Suprapubic skin (tissue), 4 donors: Measurements from ENCODE around the gene ADSS2.

Experiments used
- POLR2A ChIP-seq, 2 donors: fragments of 450-650 bp; IDR thresholded peaks; one replicate each; pipeline ENCODE4 v1.6.1; 2017; ENCODE audit warnings: antibody characterized with exemption in 2 of 2, mild to moderate bottlenecking in 2 of 2, moderate library complexity in 2 of 2
- POLR2AphosphoS5 ChIP-seq, 3 donors: sonication (generic); formaldehyde crosslinking; IDR thresholded peaks; one replicate each; pipeline ENCODE4 v1.6.1; 2017; ENCODE audit warnings: antibody characterized with exemption in 3 of 3
- TF ChIP-seq, protein P1 (sequence below), 2 donors: fragments of 200-600 bp in 1 of 2; fragments of 450-650 bp in 1 of 2; sonication (generic) in 1 of 2; IDR thresholded peaks; one replicate each; pipeline ENCODE4 v1.5.1; 2016 to 2019; ENCODE audit warnings: antibody characterized with exemption in 2 of 2, mild to moderate bottlenecking in 1 of 2, moderate library complexity in 1 of 2

DNA sequence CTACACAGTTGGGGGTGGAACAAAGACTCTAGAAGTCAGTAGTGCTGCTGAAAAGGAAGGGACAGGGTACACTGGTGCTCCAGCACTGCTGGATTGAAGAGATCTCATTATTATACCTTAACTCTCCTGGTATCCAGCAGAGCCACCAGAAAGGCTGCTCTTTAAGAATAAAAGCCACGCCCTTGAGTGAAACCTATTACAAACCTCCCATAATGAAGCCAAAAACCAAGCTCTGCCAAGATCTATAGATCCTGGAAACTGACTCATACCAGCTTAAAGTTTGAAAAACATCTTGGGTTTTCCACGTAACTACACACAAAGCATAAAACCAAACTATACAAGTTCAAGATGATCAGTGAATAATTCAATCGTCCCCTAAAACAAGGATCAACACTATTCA lies 38.0 kb downstream of the ADSS2 start:
- TF ChIP-seq, protein P1, sequence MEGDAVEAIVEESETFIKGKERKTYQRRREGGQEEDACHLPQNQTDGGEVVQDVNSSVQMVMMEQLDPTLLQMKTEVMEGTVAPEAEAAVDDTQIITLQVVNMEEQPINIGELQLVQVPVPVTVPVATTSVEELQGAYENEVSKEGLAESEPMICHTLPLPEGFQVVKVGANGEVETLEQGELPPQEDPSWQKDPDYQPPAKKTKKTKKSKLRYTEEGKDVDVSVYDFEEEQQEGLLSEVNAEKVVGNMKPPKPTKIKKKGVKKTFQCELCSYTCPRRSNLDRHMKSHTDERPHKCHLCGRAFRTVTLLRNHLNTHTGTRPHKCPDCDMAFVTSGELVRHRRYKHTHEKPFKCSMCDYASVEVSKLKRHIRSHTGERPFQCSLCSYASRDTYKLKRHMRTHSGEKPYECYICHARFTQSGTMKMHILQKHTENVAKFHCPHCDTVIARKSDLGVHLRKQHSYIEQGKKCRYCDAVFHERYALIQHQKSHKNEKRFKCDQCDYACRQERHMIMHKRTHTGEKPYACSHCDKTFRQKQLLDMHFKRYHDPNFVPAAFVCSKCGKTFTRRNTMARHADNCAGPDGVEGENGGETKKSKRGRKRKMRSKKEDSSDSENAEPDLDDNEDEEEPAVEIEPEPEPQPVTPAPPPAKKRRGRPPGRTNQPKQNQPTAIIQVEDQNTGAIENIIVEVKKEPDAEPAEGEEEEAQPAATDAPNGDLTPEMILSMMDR (IDR thresholded peaks at IDR 0.05), result no peak
- TF ChIP-seq POLR2A (IDR thresholded peaks at IDR 0.05), result no peak
- no peak for TF ChIP-seq POLR2AphosphoS5 (IDR thresholded peaks at IDR 0.05)
